Measurements from ENCODE around the gene MYO16. TPM values are rescaled to one million over a fixed set of nuclear protein-coding genes. Genes with fewer than 3 reads are reported as not detected.

Gene MYO16
- total RNA-seq, 1 experiment from 2014 or later: 0.19 TPM

DNA sequence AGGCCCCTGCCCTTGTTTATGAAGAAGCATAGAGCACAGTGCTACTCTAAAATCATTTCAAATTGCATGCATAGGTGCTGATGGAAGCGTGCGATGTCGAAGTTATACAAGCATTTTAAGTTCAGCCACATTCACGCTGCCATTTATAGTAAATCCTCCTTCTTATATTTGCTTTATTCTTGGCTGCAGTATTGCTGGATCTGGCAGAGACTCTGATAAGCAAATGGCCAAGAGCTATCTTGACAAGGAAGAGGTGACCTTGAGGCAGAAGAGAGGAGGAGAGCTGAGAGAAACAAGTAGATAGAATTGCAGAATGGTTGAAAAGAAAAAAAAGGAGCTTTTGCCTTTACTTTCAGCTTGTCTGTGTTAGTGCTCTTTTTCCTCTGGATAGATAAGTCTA, 18.9 kb upstream of the MYO16 start:
- no peaks in the 10 kb centered on the region for H3K9me3 Mint-ChIP-seq (ENCODE audit: low read depth, unreplicated experiment)
- TF ChIP-seq, protein P1, sequence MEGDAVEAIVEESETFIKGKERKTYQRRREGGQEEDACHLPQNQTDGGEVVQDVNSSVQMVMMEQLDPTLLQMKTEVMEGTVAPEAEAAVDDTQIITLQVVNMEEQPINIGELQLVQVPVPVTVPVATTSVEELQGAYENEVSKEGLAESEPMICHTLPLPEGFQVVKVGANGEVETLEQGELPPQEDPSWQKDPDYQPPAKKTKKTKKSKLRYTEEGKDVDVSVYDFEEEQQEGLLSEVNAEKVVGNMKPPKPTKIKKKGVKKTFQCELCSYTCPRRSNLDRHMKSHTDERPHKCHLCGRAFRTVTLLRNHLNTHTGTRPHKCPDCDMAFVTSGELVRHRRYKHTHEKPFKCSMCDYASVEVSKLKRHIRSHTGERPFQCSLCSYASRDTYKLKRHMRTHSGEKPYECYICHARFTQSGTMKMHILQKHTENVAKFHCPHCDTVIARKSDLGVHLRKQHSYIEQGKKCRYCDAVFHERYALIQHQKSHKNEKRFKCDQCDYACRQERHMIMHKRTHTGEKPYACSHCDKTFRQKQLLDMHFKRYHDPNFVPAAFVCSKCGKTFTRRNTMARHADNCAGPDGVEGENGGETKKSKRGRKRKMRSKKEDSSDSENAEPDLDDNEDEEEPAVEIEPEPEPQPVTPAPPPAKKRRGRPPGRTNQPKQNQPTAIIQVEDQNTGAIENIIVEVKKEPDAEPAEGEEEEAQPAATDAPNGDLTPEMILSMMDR (IDR thresholded peaks at IDR 0.05; ENCODE audit: unreplicated experiment): no peak
- CTCF ChIA-PET: no interaction called here
- BruUV-seq (replicated peaks): no TSS peak
- no peaks in the 10 kb centered on the region for H3K27me3 Mint-ChIP-seq (ENCODE audit: unreplicated experiment)
- no peak overlapping the region for H3K4me3 Mint-ChIP-seq (ENCODE audit: low read depth, unreplicated experiment)
- DNase-seq: no peak
- H3K36me3 Mint-ChIP-seq (ENCODE audit: insufficient read depth, unreplicated experiment): no peaks in the 10 kb centered on the region
- no peak overlapping the region for H3K27ac Mint-ChIP-seq (ENCODE audit: unreplicated experiment)
- H3K4me1 Mint-ChIP-seq (ENCODE audit: low read depth, unreplicated experiment): no peaks in the 10 kb centered on the region
- intact Hi-C loops (cut with micrococcal nuclease; ENCODE audit: unreplicated experiment): no loop called here

DNA sequence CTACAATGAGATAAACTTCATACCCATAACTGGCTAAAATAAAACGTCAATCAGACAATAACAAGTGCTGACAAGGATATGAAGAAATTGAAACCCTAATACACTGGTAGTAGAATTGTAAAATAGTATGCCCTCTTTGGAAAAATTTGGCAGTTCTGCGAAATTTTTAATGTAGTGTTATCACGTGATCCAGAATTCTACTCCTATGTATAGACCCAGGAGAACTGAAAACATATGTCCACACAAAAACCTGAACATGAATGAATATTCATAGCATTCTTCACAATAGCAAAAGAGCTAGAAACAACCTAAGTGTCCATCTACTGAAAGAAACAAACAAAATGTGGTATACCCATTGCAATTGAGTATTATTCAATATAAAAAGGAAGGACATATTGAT, 14.2 kb upstream of the MYO16 start:
- no peaks in the 10 kb centered on the region for H3K4me1 Mint-ChIP-seq (ENCODE audit: low read depth, unreplicated experiment)
- TF ChIP-seq, protein P1 (IDR thresholded peaks at IDR 0.05; ENCODE audit: unreplicated experiment): no peak
- no peaks in the 10 kb centered on the region for H3K9me3 Mint-ChIP-seq (ENCODE audit: low read depth, unreplicated experiment)
- H3K27ac Mint-ChIP-seq (ENCODE audit: unreplicated experiment): no peak overlapping the region
- no peak for DNase-seq
- CTCF ChIA-PET: no interaction called here
- intact Hi-C loops (cut with micrococcal nuclease; ENCODE audit: unreplicated experiment): no loop called here
- H3K27me3 Mint-ChIP-seq (ENCODE audit: unreplicated experiment): no peaks in the 10 kb centered on the region
- H3K36me3 Mint-ChIP-seq (ENCODE audit: insufficient read depth, unreplicated experiment): no peaks in the 10 kb centered on the region
- no TSS peak for BruUV-seq (replicated peaks)
- H3K4me3 Mint-ChIP-seq (ENCODE audit: low read depth, unreplicated experiment): no peak overlapping the region

DNA sequence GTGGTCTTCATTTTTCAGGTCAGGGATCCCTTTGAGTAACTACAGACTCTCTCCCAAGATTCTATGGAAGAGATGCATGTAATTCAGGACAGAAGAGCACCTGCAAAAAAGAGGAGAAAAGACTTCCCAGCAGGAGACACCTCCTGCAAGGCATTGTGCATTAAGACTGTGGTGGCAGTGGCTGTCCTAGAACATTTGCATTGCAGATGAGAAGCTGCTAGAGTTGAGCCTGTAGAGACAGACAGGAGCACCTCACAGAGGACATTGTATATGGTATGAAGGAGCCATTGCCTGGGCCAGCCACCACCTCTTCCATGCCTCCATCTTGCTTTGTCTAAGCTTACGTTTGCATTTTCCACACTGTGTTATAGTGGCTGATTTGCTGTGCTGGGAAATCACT, 11.2 kb upstream of the MYO16 start:
- H3K9me3 Mint-ChIP-seq (ENCODE audit: low read depth, unreplicated experiment): peaks cover 2% of the 10 kb centered on the region
- intact Hi-C loops (cut with micrococcal nuclease; ENCODE audit: unreplicated experiment): no loop called here
- H3K27me3 Mint-ChIP-seq (ENCODE audit: unreplicated experiment): no peaks in the 10 kb centered on the region
- no peak overlapping the region for H3K27ac Mint-ChIP-seq (ENCODE audit: unreplicated experiment)
- BruUV-seq (replicated peaks): no TSS peak
- CTCF ChIA-PET: no interaction called here
- TF ChIP-seq, protein P1 (IDR thresholded peaks at IDR 0.05; ENCODE audit: unreplicated experiment): no peak
- H3K4me1 Mint-ChIP-seq (ENCODE audit: low read depth, unreplicated experiment): no peaks in the 10 kb centered on the region
- no peak overlapping the region for H3K4me3 Mint-ChIP-seq (ENCODE audit: low read depth, unreplicated experiment)
- no peak for DNase-seq
- no peaks in the 10 kb centered on the region for H3K36me3 Mint-ChIP-seq (ENCODE audit: insufficient read depth, unreplicated experiment)

DNA sequence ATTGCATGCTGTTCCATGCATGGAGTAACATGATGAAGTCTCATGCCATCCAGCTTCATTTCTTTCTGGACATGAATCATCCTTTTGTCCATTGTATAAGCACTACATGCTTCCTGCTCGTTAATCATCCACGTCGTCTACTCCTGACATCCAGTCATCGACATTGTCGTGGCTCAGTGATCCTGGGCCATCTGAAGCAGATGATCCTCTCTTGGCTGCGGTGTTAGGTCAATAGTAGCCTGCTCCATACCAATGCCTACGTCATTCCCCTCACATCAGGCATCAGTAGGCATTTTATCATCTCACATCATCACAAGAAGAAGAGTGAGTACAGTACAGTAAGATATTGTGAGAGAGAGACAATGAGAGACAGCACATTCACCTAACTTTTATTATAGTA, 7.9 kb upstream of the MYO16 start:
- CTCF ChIA-PET: no interaction called here
- H3K27me3 Mint-ChIP-seq (ENCODE audit: unreplicated experiment): no peaks in the 10 kb centered on the region
- no peaks in the 10 kb centered on the region for H3K36me3 Mint-ChIP-seq (ENCODE audit: insufficient read depth, unreplicated experiment)
- DNase-seq: no peak
- TF ChIP-seq, protein P1 (IDR thresholded peaks at IDR 0.05; ENCODE audit: unreplicated experiment): no peak
- peaks cover 2% of the 10 kb centered on the region for H3K9me3 Mint-ChIP-seq (ENCODE audit: low read depth, unreplicated experiment)
- H3K4me1 Mint-ChIP-seq (ENCODE audit: low read depth, unreplicated experiment): no peaks in the 10 kb centered on the region
- intact Hi-C loops (cut with micrococcal nuclease; ENCODE audit: unreplicated experiment): no loop called here
- H3K27ac Mint-ChIP-seq (ENCODE audit: unreplicated experiment): no peak overlapping the region
- BruUV-seq (replicated peaks): no TSS peak
- no peak overlapping the region for H3K4me3 Mint-ChIP-seq (ENCODE audit: low read depth, unreplicated experiment)

DNA sequence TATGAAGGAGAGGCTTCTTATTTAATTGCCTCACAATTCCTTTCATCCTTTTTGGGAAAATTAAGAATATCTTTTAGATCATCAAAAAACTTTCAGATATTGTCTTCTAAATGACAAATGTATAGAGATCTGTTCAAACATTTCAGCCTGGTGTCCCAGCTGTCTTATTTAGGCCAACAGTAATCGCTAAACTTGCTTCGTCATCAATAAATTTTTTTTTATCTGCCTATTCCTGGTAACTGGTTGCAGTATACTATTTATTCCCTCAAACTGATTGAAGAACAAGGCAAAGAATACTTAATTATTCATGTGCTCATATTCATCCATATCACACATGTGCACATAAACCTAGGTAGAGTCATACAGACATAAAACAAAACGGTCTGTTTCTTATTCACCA, 5.3 kb upstream of the MYO16 start:
- CTCF ChIA-PET: no interaction called here
- Mint-ChIP-seq H3K36me3 (ENCODE audit: insufficient read depth, unreplicated experiment) (no peaks in the 10 kb centered on the region), H3K9me3 (ENCODE audit: low read depth, unreplicated experiment) (peaks cover 2% of the 10 kb centered on the region), H3K27ac (ENCODE audit: unreplicated experiment) (no peak overlapping the region), H3K4me1 (ENCODE audit: low read depth, unreplicated experiment) (no peaks in the 10 kb centered on the region), H3K4me3 (ENCODE audit: low read depth, unreplicated experiment) (no peak overlapping the region), H3K27me3 (ENCODE audit: unreplicated experiment) (no peaks in the 10 kb centered on the region)
- no TSS peak for BruUV-seq (replicated peaks)
- intact Hi-C loops (cut with micrococcal nuclease; ENCODE audit: unreplicated experiment): no loop called here
- DNase-seq: no peak
- TF ChIP-seq, protein P1 (IDR thresholded peaks at IDR 0.05; ENCODE audit: unreplicated experiment): no peak
